ENCODE data around the gene CTSA. TPM values are rescaled to one million over a fixed set of nuclear protein-coding genes. Genes with fewer than 3 reads are reported as not detected.
"Not testable (repeated sequence)": the region's sequence is repeated elsewhere in the genome, so short reads cannot be mapped to it uniquely, and the experiment has no call there.

CTSA gene
- total RNA-seq, 4 donors from 2014 or later = 20.6 to 66.9 (median 32.5) TPM

- Histone ChIP-seq H3K9me3 (no peaks in the 10 kb centered on the region), H3K27me3 (no peaks in the 10 kb centered on the region), H3K36me3 (no peaks in the 10 kb centered on the region), H3K27ac (peak overlapping the region; percentile 78 to 94), H3K4me3 (peak overlapping the region in 1 of 2 donors; percentile 4), H3K4me1 (peaks cover 0 to 10% of the 10 kb centered on the region in 2 donors)
- TF ChIP-seq, protein P1, sequence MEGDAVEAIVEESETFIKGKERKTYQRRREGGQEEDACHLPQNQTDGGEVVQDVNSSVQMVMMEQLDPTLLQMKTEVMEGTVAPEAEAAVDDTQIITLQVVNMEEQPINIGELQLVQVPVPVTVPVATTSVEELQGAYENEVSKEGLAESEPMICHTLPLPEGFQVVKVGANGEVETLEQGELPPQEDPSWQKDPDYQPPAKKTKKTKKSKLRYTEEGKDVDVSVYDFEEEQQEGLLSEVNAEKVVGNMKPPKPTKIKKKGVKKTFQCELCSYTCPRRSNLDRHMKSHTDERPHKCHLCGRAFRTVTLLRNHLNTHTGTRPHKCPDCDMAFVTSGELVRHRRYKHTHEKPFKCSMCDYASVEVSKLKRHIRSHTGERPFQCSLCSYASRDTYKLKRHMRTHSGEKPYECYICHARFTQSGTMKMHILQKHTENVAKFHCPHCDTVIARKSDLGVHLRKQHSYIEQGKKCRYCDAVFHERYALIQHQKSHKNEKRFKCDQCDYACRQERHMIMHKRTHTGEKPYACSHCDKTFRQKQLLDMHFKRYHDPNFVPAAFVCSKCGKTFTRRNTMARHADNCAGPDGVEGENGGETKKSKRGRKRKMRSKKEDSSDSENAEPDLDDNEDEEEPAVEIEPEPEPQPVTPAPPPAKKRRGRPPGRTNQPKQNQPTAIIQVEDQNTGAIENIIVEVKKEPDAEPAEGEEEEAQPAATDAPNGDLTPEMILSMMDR (IDR thresholded peaks at IDR 0.05) = no peak
- no peak for TF ChIP-seq POLR2A (IDR thresholded peaks at IDR 0.05)
- DNase-seq = peak; percentile 62 to 77
- intact Hi-C loops (cut with DNase I; ENCODE audit: low total_unique reads) = no loop called here
Observed at GRCh38 chr20:45924391-45925261, 33.5 kb downstream of the CTSA start.

DNA sequence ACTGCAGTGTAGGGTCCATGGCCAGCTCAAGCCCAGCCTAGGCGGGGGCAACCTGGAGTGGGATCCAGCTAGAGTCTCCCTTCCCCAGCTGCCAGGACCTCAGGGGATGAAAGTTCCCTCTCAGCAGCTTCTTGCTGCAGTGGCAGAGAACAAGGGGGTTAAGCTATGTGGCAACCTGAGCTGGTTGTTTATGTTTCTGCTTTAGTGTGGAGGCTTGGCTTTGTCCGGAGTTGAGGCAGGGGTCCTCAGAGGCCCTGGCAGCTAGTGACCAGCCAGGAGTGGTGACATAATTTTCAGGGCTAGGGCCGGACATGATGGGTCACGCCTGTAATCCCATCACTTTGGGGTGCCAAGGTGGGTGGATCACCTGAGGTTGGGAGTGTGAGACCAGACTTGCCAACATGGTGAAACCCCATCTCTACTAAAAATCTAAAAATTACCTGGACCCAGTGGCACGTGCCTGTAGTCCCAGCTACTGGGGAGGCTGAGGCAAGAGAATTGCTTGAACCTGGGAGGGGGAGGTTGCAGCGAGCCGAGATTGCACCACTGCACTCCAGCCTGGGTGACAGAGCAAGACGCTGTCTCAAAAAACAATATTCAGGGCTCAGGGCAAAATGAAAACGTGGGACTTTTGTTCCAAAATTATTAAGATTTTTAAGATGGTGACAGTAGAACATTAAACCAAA is 34.8 kb downstream of the CTSA start:
- TF ChIP-seq, protein P1 (IDR thresholded peaks at IDR 0.05) = no peak
- no peak for TF ChIP-seq POLR2A (IDR thresholded peaks at IDR 0.05)
- no peak for DNase-seq
- H3K4me1 ChIP-seq = peaks cover 0 to 6% of the 10 kb centered on the region in 2 donors
- H3K27ac ChIP-seq = peak overlapping the region; percentile 78 to 94
- intact Hi-C loops (cut with DNase I; ENCODE audit: low total_unique reads) = no loop called here
- no peaks in the 10 kb centered on the region for H3K27me3 ChIP-seq
- no peaks in the 10 kb centered on the region for H3K9me3 ChIP-seq
- H3K36me3 ChIP-seq = no peaks in the 10 kb centered on the region
- no peak overlapping the region for H3K4me3 ChIP-seq

DNA sequence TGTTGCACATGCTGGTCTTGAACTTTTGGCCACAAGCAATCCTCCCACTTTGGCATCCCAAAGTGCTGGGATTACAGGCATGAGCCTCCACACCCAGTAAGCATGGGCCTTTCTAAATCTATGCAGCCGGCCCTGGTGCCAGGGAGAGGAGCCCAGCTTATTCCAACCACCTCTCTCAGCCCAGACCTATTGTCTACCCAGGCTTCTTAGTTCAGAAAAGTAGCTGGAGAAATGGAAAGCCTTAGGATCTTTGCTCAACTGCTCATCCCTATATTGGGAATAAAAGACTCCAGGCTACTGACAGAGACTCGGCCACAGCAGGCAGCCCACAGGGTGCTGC is 35.6 kb downstream of the CTSA start:
- Histone ChIP-seq H3K36me3 (no peaks in the 10 kb centered on the region), H3K4me3 (no peak overlapping the region), H3K27ac (no peak overlapping the region), H3K4me1 (peaks cover 0 to 6% of the 10 kb centered on the region in 2 donors), H3K27me3 (no peaks in the 10 kb centered on the region), H3K9me3 (no peaks in the 10 kb centered on the region)
- no peak for TF ChIP-seq POLR2A (IDR thresholded peaks at IDR 0.05)
- TF ChIP-seq, protein P1 (IDR thresholded peaks at IDR 0.05) = no peak
- intact Hi-C loops (cut with DNase I; ENCODE audit: low total_unique reads) = no loop called here
- DNase-seq = no peak

- H3K9me3 ChIP-seq = no peaks in the 10 kb centered on the region
- no peaks in the 10 kb centered on the region for H3K36me3 ChIP-seq
- peaks cover 0 to 6% of the 10 kb centered on the region in 2 donors for H3K4me1 ChIP-seq
- no peaks in the 10 kb centered on the region for H3K27me3 ChIP-seq
- no peak for DNase-seq
- TF ChIP-seq, protein P1 (IDR thresholded peaks at IDR 0.05) = no peak
- no peak for TF ChIP-seq POLR2A (IDR thresholded peaks at IDR 0.05)
- H3K27ac ChIP-seq = no peak overlapping the region
- intact Hi-C loops (cut with DNase I; ENCODE audit: low total_unique reads) = no loop called here
- H3K4me3 ChIP-seq = no peak overlapping the region
Observed at GRCh38 chr20:45927071-45927878, 36.1 kb downstream of the CTSA start.

DNA sequence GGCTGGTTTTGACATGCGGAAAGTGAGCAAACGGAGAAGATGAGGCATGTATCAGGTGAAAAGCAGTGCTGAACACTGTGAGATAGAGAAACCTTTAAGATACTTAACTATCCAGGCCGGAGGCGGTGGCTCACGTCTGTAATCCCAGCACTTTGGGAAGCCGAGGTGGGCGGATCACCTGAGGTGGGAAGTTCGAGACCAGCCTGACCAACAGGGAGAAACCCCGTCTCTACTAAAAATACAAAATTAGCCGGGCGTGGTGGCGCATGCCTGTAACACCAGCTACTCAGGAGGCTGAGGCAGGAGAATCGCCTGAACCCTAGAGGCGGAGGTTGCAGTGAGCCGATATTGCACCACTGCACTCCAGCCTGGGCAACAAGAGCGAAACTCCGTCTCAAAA is 40.5 kb downstream of the CTSA start:
- H3K36me3 ChIP-seq; H3K27me3 ChIP-seq; H3K4me3 ChIP-seq; H3K9me3 ChIP-seq; H3K4me1 ChIP-seq; intact Hi-C loops (cut with DNase I; ENCODE audit: low total_unique reads); H3K27ac ChIP-seq; DNase-seq: not testable (repeated sequence)
